HepG2 (cell line): ENCODE data around the gene PEX11G. TPM values are rescaled to one million over a fixed set of nuclear protein-coding genes. Genes with fewer than 3 reads are reported as not detected.

Experiments used
- ATAC-seq: fragments of 200-7000 bp; cut with Tn5 transposase; 3 replicates; pipeline ENCODE4 v1.9.1; 2020; ENCODE audit warnings: mild to moderate bottlenecking, moderate library complexity
- BruUV-seq: library from RNA; stranded (reverse); fragments of 400-500 nt; replicated peaks from 2 replicates; lab custom pipeline; 2021; lab: Mats Ljungman, UMichigan
- CTCF ChIA-PET: fragments of 300-600 bp; formaldehyde crosslinking; extraction: SDS; loops from one replicate; lab custom pipeline; 2021; ENCODE audit warnings: low total read pairs, inconsistent platforms, low intra/inter-chr PET ratio; lab: Yijun Ruan, JAX
- POLR2A ChIA-PET: fragments of 350-600 bp; sonication (Branson Sonifier 250); formaldehyde crosslinking; loops from one replicate; lab custom pipeline; 2020; ENCODE audit warnings: antibody characterized with exemption, inconsistent platforms; lab: Yijun Ruan, JAX
- DNase-seq: peaks from one replicate; pipeline ENCODE4 v3.0.0-alpha.2; 2015; ENCODE audit warnings: low spot score
- FAIRE-seq: peaks from 3 replicates; lab custom pipeline; 2011; peaks lifted over from hg19 to GRCh38; lab: Jason Lieb, UNC
- H2AFZ ChIP-seq: one replicate; pipeline ENCODE4 v1.6.1; 2011; ENCODE audit warnings: low read length, inconsistent platforms
- H3K27ac ChIP-seq: fragments of 300-600 bp; 3 replicates; pipeline ENCODE4 v1.8.0; 2011; ENCODE audit warnings: mixed run types, mild to moderate bottlenecking, mixed read lengths, low read length, inconsistent platforms; ENCODE audit not compliant: insufficient read depth; ENCODE audit errors: extremely low read length
- H3K27me3 ChIP-seq, 2 experiments: fragments of 200-600 bp in 1 of 2; 2 replicates in 1 of 2; 3 replicates in 1 of 2; pipeline versions ENCODE4 v1.6.0 to v1.8.0; 2011; ENCODE audit warnings: low read length in 2 of 2, mild to moderate bottlenecking in 2 of 2, moderate library complexity in 2 of 2, inconsistent platforms in 1 of 2; ENCODE audit not compliant: insufficient read depth in 2 of 2, control insufficient read depth in 1 of 2
- H3K36me3 ChIP-seq, 2 experiments: fragments of 200-600 bp in 1 of 2; replicated peaks in 1 of 2; 2 replicates in 1 of 2; 3 replicates in 1 of 2; pipeline versions ENCODE4 v1.5.1 to v1.8.0; 2011; ENCODE audit warnings: low read length in 2 of 2, inconsistent platforms in 1 of 2; ENCODE audit not compliant: insufficient read depth in 2 of 2, control insufficient read depth in 1 of 2
- H3K4me1 ChIP-seq: 2 replicates; pipeline ENCODE4 v1.5.1; 2012; ENCODE audit warnings: low read length, inconsistent platforms; ENCODE audit not compliant: insufficient read depth
- H3K4me2 ChIP-seq: 2 replicates; pipeline ENCODE4 v1.6.0; 2011; ENCODE audit warnings: low read depth, low read length, inconsistent platforms
- H3K4me3 ChIP-seq, 3 experiments: fragments of 200-600 bp in 1 of 3; sonication (generic), shearing (Covaris generic) in 1 of 3; replicated peaks in 1 of 3; 2 replicates each; pipeline ENCODE4 v1.5.1; 2011 to 2016; ENCODE audit warnings: low read length in 3 of 3, inconsistent platforms in 2 of 3, low read depth in 2 of 3, mild to moderate bottlenecking in 2 of 3, control low read depth in 1 of 3, mixed read lengths in 1 of 3; ENCODE audit not compliant: insufficient read depth in 1 of 3
- H3K79me2 ChIP-seq: one replicate; pipeline ENCODE4 v1.6.1; 2011; ENCODE audit warnings: low read length, inconsistent platforms; ENCODE audit not compliant: insufficient read depth
- H3K9ac ChIP-seq: 2 replicates; pipeline ENCODE4 v1.6.0; 2011; ENCODE audit warnings: mild to moderate bottlenecking, low read depth, low read length, inconsistent platforms; ENCODE audit not compliant: insufficient read depth
- H3K9me3 ChIP-seq: 2 replicates; pipeline ENCODE4 v1.5.1; 2012; ENCODE audit warnings: mild to moderate bottlenecking, low read length
- H4K20me1 ChIP-seq: 2 replicates; pipeline ENCODE4 v1.6.0; 2011; ENCODE audit warnings: inconsistent platforms, mild to moderate bottlenecking, low read length, moderate library complexity; ENCODE audit not compliant: insufficient read depth
- AGO2 ChIP-seq: fragments of 200-400 bp; formaldehyde crosslinking; optimal IDR thresholded peaks from 2 replicates; pipeline ENCODE3; 2017; ENCODE audit warnings: mild to moderate bottlenecking, low read depth, low read length, moderate library complexity
- GLI4 ChIP-seq: sonication (generic); formaldehyde crosslinking; IDR thresholded peaks from 2 replicates; pipeline ENCODE4 v1.5.1; 2020; ENCODE audit warnings: missing genetic modification reagents, mild to moderate bottlenecking, moderate library complexity, borderline replicate concordance
- HOXA9 ChIP-seq: sonication (generic); formaldehyde crosslinking; IDR thresholded peaks from 2 replicates; pipeline ENCODE4 v1.8.1; 2022; ENCODE audit warnings: missing genetic modification reagents, mild to moderate bottlenecking, moderate library complexity, borderline replicate concordance
- MBD4 ChIP-seq: IDR thresholded peaks from 2 replicates; pipeline ENCODE4 v1.6.1; 2012; ENCODE audit warnings: low read length, inconsistent platforms, borderline replicate concordance
- RBFOX2 ChIP-seq: fragments of 200-400 bp; formaldehyde crosslinking; IDR thresholded peaks from 2 replicates; pipeline ENCODE4 v1.6.1; 2017; ENCODE audit warnings: low read depth, mild to moderate bottlenecking, low read length
- ZC3H13 ChIP-seq: sonication (generic); formaldehyde crosslinking; IDR thresholded peaks from 2 replicates; pipeline ENCODE4 v1.8.1; 2023; ENCODE audit warnings: mild to moderate bottlenecking, missing genetic modification reagents, moderate library complexity
- ZNF12 ChIP-seq: sonication (generic); formaldehyde crosslinking; IDR thresholded peaks from 2 replicates; pipeline ENCODE4 v1.5.0; 2020; ENCODE audit warnings: missing genetic modification reagents
- WGBS: methylation state at CpG from one replicate; pipeline ENCODE4 v1.1.6; 2017; ENCODE audit warnings: low lambda C conversion rate; 5-methylcytosine and 5-hydroxymethylcytosine counted together
- in situ Hi-C: cut with HindIII; loops from 2 replicates; pipeline ENCODE4 v1.10.0; 2017; ENCODE audit warnings: low pct_unique_long_range_greater_than_20kb; ENCODE audit not compliant: extremely low pct_ligation_motif_present
- intact Hi-C: fragments of 100-400 bp; cut with micrococcal nuclease; formaldehyde crosslinking; loops from one replicate; pipeline ENCODE4 v1.10.0; 2022; ENCODE audit not compliant: unreplicated experiment
- polyA plus RNA-seq, 8 experiments: library from polyadenylated mRNA; depleted of rRNA in 3 of 8; stranded (reverse) in 7 of 8; unstranded in 1 of 8; fragments of >200 nt; fragmentation: Illumina TruSeq in 4 of 8; extraction: Trizol in 4 of 8; gene quantifications; 2 replicates each; pipeline versions ENCODE4 v1.2.1 to v1.2.3, GENCODE V29; 2011 to 2016; ENCODE audit warnings: low read depth in 4 of 8, missing spikeins in 1 of 8, mixed read lengths in 1 of 8; ENCODE audit not compliant: insufficient read depth in 1 of 8
- total RNA-seq, 5 experiments: library from RNA; depleted of rRNA; stranded (reverse); fragments of >200 nt; fragmentation: Illumina TruSeq; extraction: Trizol; gene quantifications; 2 replicates each; pipeline ENCODE4 v1.2.3, GENCODE V29; 2016; ENCODE audit warnings: low read depth in 1 of 5
- TF ChIP-seq, protein P1 (sequence below): sonication (generic); formaldehyde crosslinking; conservative IDR thresholded peaks from 2 replicates; pipeline ENCODE4 v1.8.0; 2022; ENCODE audit warnings: missing genetic modification reagents

PEX11G gene
- total and polyA plus RNA-seq, 2 of the 13 experiments (the other 11 are each of a cell fraction or from before 2014, with no cell fraction given) = not detected

DNA sequence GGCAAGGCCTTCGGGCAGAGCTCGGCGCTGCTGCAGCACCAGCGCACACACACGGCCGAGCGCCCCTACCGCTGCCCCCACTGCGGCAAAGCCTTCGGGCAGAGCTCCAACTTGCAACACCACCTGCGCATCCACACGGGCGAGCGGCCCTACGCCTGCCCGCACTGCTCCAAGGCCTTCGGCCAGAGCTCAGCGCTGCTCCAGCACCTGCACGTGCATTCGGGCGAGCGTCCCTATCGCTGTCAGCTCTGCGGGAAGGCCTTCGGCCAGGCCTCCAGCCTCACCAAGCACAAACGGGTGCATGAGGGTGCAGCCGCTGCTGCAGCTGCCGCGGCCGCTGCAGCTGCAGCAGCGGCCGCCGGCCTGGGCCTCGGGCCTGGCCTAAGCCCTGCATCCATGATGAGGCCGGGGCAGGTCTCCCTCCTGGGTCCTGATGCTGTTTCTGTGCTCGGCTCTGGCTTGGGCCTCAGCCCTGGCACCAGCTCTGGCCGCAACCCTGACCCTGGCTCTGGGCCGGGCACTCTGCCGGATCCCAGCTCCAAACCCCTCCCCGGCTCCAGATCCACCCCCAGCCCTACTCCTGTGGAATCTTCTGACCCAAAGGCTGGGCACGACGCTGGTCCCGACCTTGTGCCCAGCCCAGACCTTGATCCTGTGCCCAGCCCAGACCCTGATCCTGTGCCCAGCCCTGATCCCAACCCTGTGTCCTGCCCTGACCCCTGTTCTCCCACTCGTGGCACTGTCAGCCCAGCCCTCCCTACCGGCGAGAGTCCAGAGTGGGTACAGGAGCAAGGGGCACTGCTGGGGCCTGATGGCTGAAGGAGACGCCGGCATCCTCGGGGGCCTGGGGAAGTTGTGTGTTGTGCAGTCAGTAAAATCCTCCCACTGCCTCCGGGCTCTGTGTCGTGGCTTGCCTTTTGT, 31.6 kb upstream of the PEX11G start:
- no peaks in the 10 kb centered on the region for H3K79me2 ChIP-seq
- peaks cover 0 to under 1% of the 10 kb centered on the region in 2 experiments; a peak in 2 of 5 replicates for H3K36me3 ChIP-seq
- no peak overlapping the region for H3K4me3 ChIP-seq
- no peaks in the 10 kb centered on the region for H3K9me3 ChIP-seq
- H4K20me1 ChIP-seq = no peaks in the 10 kb centered on the region
- H2AFZ ChIP-seq = no peak overlapping the region
- 92% methylated on average over 15 of the region's 51 CpGs for WGBS
- in situ Hi-C loops = no loop called here
- H3K4me2 ChIP-seq = no peak overlapping the region
- no peak overlapping the region for H3K9ac ChIP-seq
- H3K27me3 ChIP-seq = no peaks in the 10 kb centered on the region
- CTCF ChIA-PET = no interaction called here
- POLR2A ChIA-PET = no interaction called here
- FAIRE-seq (no peak), ATAC-seq (no peak), DNase-seq (no peak)
- intact Hi-C loops = no loop called here
- BruUV-seq = no TSS peak
- peaks cover 27% of the 10 kb centered on the region for H3K4me1 ChIP-seq
- no peak overlapping the region for H3K27ac ChIP-seq
- TF ChIP-seq RBFOX2 (peak; percentile 56), ZNF12 (CRISPR knock-in tag) (no peak), AGO2 (peak; percentile 78), ZC3H13 (CRISPR knock-in tag) (peak; percentile 79)

DNA sequence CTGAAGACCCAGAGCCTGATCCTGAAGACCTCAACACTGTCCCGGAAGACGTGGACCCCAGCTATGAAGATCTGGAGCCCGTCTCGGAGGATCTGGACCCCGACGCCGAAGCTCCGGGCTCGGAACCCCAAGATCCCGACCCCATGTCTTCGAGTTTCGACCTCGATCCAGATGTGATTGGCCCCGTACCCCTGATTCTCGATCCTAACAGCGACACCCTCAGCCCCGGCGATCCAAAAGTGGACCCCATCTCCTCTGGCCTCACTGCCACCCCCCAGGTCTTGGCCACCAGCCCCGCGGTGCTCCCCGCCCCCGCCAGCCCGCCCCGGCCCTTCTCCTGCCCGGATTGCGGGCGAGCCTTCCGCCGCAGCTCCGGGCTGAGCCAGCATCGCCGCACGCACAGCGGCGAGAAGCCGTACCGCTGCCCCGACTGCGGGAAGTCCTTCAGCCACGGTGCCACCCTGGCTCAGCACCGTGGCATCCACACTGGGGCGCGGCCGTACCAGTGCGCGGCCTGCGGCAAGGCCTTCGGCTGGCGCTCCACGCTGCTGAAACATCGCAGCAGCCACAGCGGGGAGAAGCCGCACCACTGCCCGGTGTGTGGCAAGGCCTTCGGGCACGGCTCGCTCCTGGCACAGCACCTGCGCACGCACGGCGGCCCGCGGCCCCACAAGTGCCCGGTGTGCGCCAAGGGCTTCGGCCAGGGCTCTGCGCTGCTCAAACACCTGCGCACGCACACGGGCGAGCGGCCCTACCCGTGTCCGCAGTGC, 30.7 kb upstream of the PEX11G start:
- no peaks in the 10 kb centered on the region for H3K9me3 ChIP-seq
- H3K4me1 ChIP-seq = peaks cover 33% of the 10 kb centered on the region
- WGBS = 97% methylated on average over 22 of the region's 74 CpGs
- no peaks in the 10 kb centered on the region for H3K36me3 ChIP-seq
- in situ Hi-C loops = no loop called here
- no peak overlapping the region for H3K4me2 ChIP-seq
- CTCF ChIA-PET = no interaction called here
- no peak for ATAC-seq
- no peaks in the 10 kb centered on the region for H4K20me1 ChIP-seq
- no peaks in the 10 kb centered on the region for H3K79me2 ChIP-seq
- H3K27ac ChIP-seq = no peak overlapping the region
- no peak for FAIRE-seq
- no TSS peak for BruUV-seq
- no peak for TF ChIP-seq MBD4
- TF ChIP-seq, protein P1, sequence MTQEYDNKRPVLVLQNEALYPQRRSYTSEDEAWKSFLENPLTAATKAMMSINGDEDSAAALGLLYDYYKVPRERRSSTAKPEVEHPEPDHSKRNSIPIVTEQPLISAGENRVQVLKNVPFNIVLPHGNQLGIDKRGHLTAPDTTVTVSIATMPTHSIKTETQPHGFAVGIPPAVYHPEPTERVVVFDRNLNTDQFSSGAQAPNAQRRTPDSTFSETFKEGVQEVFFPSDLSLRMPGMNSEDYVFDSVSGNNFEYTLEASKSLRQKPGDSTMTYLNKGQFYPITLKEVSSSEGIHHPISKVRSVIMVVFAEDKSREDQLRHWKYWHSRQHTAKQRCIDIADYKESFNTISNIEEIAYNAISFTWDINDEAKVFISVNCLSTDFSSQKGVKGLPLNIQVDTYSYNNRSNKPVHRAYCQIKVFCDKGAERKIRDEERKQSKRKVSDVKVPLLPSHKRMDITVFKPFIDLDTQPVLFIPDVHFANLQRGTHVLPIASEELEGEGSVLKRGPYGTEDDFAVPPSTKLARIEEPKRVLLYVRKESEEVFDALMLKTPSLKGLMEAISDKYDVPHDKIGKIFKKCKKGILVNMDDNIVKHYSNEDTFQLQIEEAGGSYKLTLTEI (CRISPR knock-in tag) = no peak
- 0 out of 2 replicates have a peak, but pooled peaks have one; percentile 60 for TF ChIP-seq RBFOX2
- TF ChIP-seq GLI4 = no peak
- TF ChIP-seq HOXA9 (CRISPR knock-in tag) = no peak
- TF ChIP-seq, all 625 proteins: peak for 1
- no peak for DNase-seq
- intact Hi-C loops = no loop called here
- POLR2A ChIA-PET = no interaction called here
- no peak overlapping the region for H3K9ac ChIP-seq
- no peak overlapping the region for H2AFZ ChIP-seq
- H3K4me3 ChIP-seq = no peak overlapping the region
- no peaks in the 10 kb centered on the region for H3K27me3 ChIP-seq
